ENCODE results near the gene ANK3.

ANK3 gene

DNA sequence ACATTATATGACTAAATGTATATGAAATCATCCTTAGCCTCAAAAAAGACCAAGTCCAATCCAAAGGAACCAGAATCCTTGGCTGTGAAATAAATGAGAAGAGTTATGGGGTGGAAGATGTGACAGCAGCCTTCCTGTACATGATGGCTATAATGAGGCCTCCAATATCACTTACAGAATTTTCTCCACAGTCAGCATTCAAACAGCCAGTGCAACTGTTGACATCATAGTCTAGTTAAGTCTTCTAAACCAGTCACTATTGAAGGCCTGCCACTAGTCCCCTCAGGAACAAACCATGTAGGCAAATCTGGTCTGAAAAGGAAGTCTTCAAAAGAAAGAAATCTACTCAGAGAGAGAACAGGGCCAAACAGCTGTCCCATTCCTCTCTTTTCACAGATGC, 263.8 kb downstream of the ANK3 start:
- in situ Hi-C loops (cut with HindIII; ENCODE audit: low sequenced_read_pairs) = no loop called here
- TF ChIP-seq, protein P1, sequence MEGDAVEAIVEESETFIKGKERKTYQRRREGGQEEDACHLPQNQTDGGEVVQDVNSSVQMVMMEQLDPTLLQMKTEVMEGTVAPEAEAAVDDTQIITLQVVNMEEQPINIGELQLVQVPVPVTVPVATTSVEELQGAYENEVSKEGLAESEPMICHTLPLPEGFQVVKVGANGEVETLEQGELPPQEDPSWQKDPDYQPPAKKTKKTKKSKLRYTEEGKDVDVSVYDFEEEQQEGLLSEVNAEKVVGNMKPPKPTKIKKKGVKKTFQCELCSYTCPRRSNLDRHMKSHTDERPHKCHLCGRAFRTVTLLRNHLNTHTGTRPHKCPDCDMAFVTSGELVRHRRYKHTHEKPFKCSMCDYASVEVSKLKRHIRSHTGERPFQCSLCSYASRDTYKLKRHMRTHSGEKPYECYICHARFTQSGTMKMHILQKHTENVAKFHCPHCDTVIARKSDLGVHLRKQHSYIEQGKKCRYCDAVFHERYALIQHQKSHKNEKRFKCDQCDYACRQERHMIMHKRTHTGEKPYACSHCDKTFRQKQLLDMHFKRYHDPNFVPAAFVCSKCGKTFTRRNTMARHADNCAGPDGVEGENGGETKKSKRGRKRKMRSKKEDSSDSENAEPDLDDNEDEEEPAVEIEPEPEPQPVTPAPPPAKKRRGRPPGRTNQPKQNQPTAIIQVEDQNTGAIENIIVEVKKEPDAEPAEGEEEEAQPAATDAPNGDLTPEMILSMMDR (IDR thresholded peaks at IDR 0.05; ENCODE audit: low read depth, low read length, missing control alignments) = no peak
- H3K4me3 ChIP-seq (ENCODE audit: low read depth, low read length) = no peak overlapping the region
- DNase-seq (ENCODE audit: low read depth) = no peak

DNA sequence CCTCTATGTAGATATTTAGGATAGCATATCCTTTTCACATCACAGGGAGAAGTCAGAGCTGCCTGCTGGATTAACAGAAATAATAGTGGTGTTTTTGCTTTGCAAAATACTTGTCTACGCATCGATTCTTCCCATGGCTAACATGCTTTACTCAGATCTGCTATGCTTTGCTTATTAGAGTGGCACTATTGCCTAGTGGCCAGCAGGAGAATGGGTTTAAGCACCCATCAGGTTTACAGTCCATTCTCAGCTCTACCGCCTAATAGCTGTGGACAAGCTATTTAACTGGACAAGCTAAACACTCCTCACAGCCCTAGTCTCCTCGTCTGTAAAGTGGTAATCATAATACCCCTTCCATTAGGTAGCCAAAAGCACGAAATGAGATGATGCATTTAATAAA, 265.1 kb downstream of the ANK3 start:
- in situ Hi-C loops (cut with HindIII; ENCODE audit: low sequenced_read_pairs) = loop anchor here (25.0 kb wide), 1 partner anchor 313 kb away; no protein-coding TSS in a partner anchor
- TF ChIP-seq, protein P1 (IDR thresholded peaks at IDR 0.05; ENCODE audit: low read depth, low read length, missing control alignments) = no peak
- H3K4me3 ChIP-seq (ENCODE audit: low read depth, low read length) = no peak overlapping the region
- DNase-seq (ENCODE audit: low read depth) = no peak

DNA sequence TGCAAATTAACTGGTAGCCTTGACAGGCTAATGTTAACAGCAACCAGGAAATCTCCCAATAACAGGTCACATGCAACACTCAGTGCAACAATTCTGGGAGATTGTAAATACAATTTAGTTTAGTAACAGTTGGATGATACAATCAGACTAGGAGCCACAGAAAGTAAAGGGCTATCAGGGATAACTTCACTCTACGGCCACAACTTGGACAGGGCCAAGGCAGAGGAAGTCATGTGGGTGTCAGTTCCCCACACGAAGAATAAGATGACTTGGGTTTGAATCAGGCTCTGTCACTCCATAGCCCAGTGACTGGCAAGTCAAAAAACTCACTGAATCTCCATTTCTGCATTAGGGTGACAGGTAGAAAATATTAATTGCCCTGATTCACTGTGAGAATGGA, 266.0 kb downstream of the ANK3 start:
- in situ Hi-C loops (cut with HindIII; ENCODE audit: low sequenced_read_pairs) = loop anchor here (25.0 kb wide), 1 partner anchor 314 kb away; no protein-coding TSS in a partner anchor
- no peak for DNase-seq (ENCODE audit: low read depth)
- TF ChIP-seq, protein P1 (IDR thresholded peaks at IDR 0.05; ENCODE audit: low read depth, low read length, missing control alignments) = no peak

GRCh38 chr10:60123172-60123571, 266.5 kb downstream of the ANK3 start:
- TF ChIP-seq, protein P1 (IDR thresholded peaks at IDR 0.05; ENCODE audit: low read depth, low read length, missing control alignments) = no peak
- no peak overlapping the region for H3K4me3 ChIP-seq (ENCODE audit: low read depth, low read length)
- DNase-seq (ENCODE audit: low read depth) = no peak
- in situ Hi-C loops (cut with HindIII; ENCODE audit: low sequenced_read_pairs) = loop anchor here (25.0 kb wide), 1 partner anchor 314 kb away; no protein-coding TSS in a partner anchor

More for the DNA sequence above, 266.0 kb downstream of the ANK3 start:
- no peak overlapping the region for H3K4me3 ChIP-seq (ENCODE audit: low read depth, low read length)

GRCh38 chr10:60122190-60122589, 267.5 kb downstream of the ANK3 start:
- H3K4me3 ChIP-seq (ENCODE audit: low read depth, low read length) = no peak overlapping the region
- TF ChIP-seq, protein P1 (IDR thresholded peaks at IDR 0.05; ENCODE audit: low read depth, low read length, missing control alignments) = no peak
- in situ Hi-C loops (cut with HindIII; ENCODE audit: low sequenced_read_pairs) = loop anchor here (25.0 kb wide), 1 partner anchor 315 kb away; no protein-coding TSS in a partner anchor
- DNase-seq (ENCODE audit: low read depth) = no peak

DNA sequence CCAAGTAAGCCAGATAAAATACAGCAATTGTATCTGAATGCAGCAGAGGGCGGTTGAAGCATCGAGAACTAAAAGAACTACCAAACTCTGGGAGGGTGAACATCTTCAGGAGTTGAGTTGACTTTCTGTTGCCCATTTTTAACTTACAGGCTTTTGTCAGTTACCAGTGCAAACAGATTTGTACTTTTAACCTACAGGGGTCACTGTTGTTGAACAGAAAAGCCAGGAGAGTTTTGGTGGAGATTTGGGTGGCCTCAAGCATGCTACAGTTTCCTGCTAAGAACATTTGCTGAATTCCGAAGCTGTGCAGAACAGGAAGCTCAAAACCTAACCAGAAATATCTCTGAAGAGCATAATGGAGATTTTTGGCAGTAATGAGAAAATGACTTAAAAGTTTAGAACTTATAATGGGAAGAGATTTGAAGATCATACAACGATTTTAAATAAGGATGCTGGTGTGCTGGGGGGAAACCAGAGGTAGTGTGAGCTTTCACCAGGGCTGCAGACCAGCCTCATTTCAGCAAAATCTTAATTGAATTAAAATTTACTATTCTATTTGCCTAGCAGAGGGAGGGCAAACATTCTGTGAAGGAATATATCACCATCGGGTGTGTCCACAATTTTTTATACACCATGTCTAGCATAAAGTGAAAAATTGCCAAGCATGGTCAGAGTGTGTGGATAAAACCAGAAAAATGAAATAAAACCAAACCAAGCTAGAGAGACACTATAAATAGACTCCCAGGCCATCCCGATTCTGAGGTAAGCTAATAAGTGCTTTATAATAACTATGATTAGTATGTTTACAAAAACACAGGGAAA, 274.7 kb downstream of the ANK3 start:
- TF ChIP-seq, protein P1 (IDR thresholded peaks at IDR 0.05; ENCODE audit: low read depth, low read length, missing control alignments) = peak; percentile 63
- in situ Hi-C loops (cut with HindIII; ENCODE audit: low sequenced_read_pairs) = loop anchor here (25.0 kb wide), 1 partner anchor 322 kb away; no protein-coding TSS in a partner anchor
- DNase-seq (ENCODE audit: low read depth) = peak; percentile 56
- no peak overlapping the region for H3K4me3 ChIP-seq (ENCODE audit: low read depth, low read length)

Data from astrocyte of the cerebellum (primary cell).